ENCODE results near the gene SIGLEC14. TPM values are rescaled to one million over a fixed set of nuclear protein-coding genes. Genes with fewer than 3 reads are reported as not detected.

Gene SIGLEC14
- total RNA-seq, 1 experiment from 2014 or later: not detected

GRCh38 chr19:51687791-51688670 lies 41.4 kb upstream of the SIGLEC14 start:
- BruUV-seq (replicated peaks): no TSS peak
- Mint-ChIP-seq H3K36me3 (ENCODE audit: insufficient read depth, unreplicated experiment) (peaks cover 50% of the 10 kb centered on the region), H3K4me1 (ENCODE audit: low read depth, unreplicated experiment) (peaks cover 37% of the 10 kb centered on the region), H3K4me3 (ENCODE audit: low read depth, unreplicated experiment) (peak overlapping the region; percentile 82), H3K9me3 (ENCODE audit: low read depth, unreplicated experiment) (peaks cover 3% of the 10 kb centered on the region), H3K27me3 (ENCODE audit: unreplicated experiment) (no peaks in the 10 kb centered on the region), H3K27ac (ENCODE audit: unreplicated experiment) (peak overlapping the region; percentile 71)
- no peak for TF ChIP-seq CTCF (IDR thresholded peaks at IDR 0.05; ENCODE audit: unreplicated experiment)
- intact Hi-C loops (cut with micrococcal nuclease; ENCODE audit: unreplicated experiment): no loop called here
- CTCF ChIA-PET: interaction anchor here (0.6 to 1.6 kb wide), 11 partner anchors 9 to 349 kb away, joined by 3 to 7 read pairs (median 4); no protein-coding TSS in a partner anchor
- peak; percentile 54 for DNase-seq

- intact Hi-C loops (cut with micrococcal nuclease; ENCODE audit: unreplicated experiment): no loop called here
- CTCF ChIA-PET: no interaction called here
Observed at GRCh38 chr19:51686171-51686570, 39.5 kb upstream of the SIGLEC14 start.

GRCh38 chr19:51681286-51681941 lies 34.8 kb upstream of the SIGLEC14 start:
- Mint-ChIP-seq H3K4me1 (ENCODE audit: low read depth, unreplicated experiment) (no peaks in the 10 kb centered on the region), H3K4me3 (ENCODE audit: low read depth, unreplicated experiment) (no peak overlapping the region), H3K36me3 (ENCODE audit: insufficient read depth, unreplicated experiment) (no peaks in the 10 kb centered on the region), H3K27ac (ENCODE audit: unreplicated experiment) (no peak overlapping the region), H3K9me3 (ENCODE audit: low read depth, unreplicated experiment) (peaks cover 3% of the 10 kb centered on the region), H3K27me3 (ENCODE audit: unreplicated experiment) (peaks cover 36% of the 10 kb centered on the region)
- intact Hi-C loops (cut with micrococcal nuclease; ENCODE audit: unreplicated experiment): no loop called here
- no TSS peak for BruUV-seq (replicated peaks)
- no peak for DNase-seq
- no peak for TF ChIP-seq CTCF (IDR thresholded peaks at IDR 0.05; ENCODE audit: unreplicated experiment)
- CTCF ChIA-PET: no interaction called here

More at GRCh38 chr19:51686171-51686570, 39.5 kb upstream of the SIGLEC14 start:
- Mint-ChIP-seq H3K4me1 (ENCODE audit: low read depth, unreplicated experiment) (peaks cover 20% of the 10 kb centered on the region), H3K27ac (ENCODE audit: unreplicated experiment) (no peak overlapping the region), H3K36me3 (ENCODE audit: insufficient read depth, unreplicated experiment) (peaks cover 38% of the 10 kb centered on the region), H3K4me3 (ENCODE audit: low read depth, unreplicated experiment) (no peak overlapping the region), H3K9me3 (ENCODE audit: low read depth, unreplicated experiment) (peaks cover 3% of the 10 kb centered on the region), H3K27me3 (ENCODE audit: unreplicated experiment) (no peaks in the 10 kb centered on the region)
- no peak for TF ChIP-seq CTCF (IDR thresholded peaks at IDR 0.05; ENCODE audit: unreplicated experiment)
- no TSS peak for BruUV-seq (replicated peaks)
- no peak for DNase-seq

- Mint-ChIP-seq H3K36me3 (ENCODE audit: insufficient read depth, unreplicated experiment) (no peaks in the 10 kb centered on the region), H3K9me3 (ENCODE audit: low read depth, unreplicated experiment) (peaks cover 3% of the 10 kb centered on the region), H3K4me1 (ENCODE audit: low read depth, unreplicated experiment) (no peaks in the 10 kb centered on the region), H3K27ac (ENCODE audit: unreplicated experiment) (no peak overlapping the region), H3K4me3 (ENCODE audit: low read depth, unreplicated experiment) (no peak overlapping the region), H3K27me3 (ENCODE audit: unreplicated experiment) (peaks cover 36% of the 10 kb centered on the region)
- intact Hi-C loops (cut with micrococcal nuclease; ENCODE audit: unreplicated experiment): no loop called here
- no peak for DNase-seq
- no peak for TF ChIP-seq CTCF (IDR thresholded peaks at IDR 0.05; ENCODE audit: unreplicated experiment)
- no TSS peak for BruUV-seq (replicated peaks)
- CTCF ChIA-PET: interaction anchor here (1.1 kb wide), 1 partner anchor 19 kb away, joined by 3 read pairs; no protein-coding TSS in a partner anchor
Observed at GRCh38 chr19:51680474-51680873, 33.8 kb upstream of the SIGLEC14 start.
